ENCODE measurements around the gene GRAMD1B. TPM values are rescaled to one million over a fixed set of nuclear protein-coding genes. Genes with fewer than 3 reads are reported as not detected.

GRAMD1B gene
- total RNA-seq, 4 donors from 2014 or later = 2.2 to 4.0 (median 3.5) TPM

DNA sequence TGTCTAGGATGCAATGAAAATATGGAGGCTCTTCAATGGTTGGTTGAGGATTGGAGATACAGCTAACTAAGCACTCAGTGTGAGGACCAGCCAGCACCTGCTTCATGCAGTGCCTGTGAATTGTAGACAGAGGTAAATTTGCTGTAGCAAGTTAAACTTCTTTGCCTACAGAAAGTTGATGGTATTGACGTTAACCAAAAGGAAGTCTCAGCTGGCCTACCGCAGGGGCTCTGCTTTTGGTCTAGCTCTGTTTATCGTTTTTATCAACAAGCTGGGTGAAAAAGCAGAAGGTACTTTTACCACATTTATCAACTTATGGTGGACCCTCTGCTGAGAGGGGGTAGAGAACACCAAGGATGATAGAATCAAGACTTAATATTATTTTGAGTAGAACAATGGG lies 51.6 kb downstream of the GRAMD1B start:
- no peaks in the 10 kb centered on the region for H3K27me3 ChIP-seq
- H3K27ac ChIP-seq (replicated peaks in 1 of 4) = no peak overlapping the region
- 65% methylated on average over 3 of the region's 3 CpGs for WGBS
- H3K4me3 ChIP-seq = no peak overlapping the region
- H3K9me3 ChIP-seq = no peaks in the 10 kb centered on the region
- TF ChIP-seq POLR2AphosphoS5 (IDR thresholded peaks at IDR 0.05) (no peak), EP300 (IDR thresholded peaks at IDR 0.05) (no peak), POLR2A (IDR thresholded peaks at IDR 0.05; ENCODE audit: low read depth) (no peak)
- TF ChIP-seq, protein P1, sequence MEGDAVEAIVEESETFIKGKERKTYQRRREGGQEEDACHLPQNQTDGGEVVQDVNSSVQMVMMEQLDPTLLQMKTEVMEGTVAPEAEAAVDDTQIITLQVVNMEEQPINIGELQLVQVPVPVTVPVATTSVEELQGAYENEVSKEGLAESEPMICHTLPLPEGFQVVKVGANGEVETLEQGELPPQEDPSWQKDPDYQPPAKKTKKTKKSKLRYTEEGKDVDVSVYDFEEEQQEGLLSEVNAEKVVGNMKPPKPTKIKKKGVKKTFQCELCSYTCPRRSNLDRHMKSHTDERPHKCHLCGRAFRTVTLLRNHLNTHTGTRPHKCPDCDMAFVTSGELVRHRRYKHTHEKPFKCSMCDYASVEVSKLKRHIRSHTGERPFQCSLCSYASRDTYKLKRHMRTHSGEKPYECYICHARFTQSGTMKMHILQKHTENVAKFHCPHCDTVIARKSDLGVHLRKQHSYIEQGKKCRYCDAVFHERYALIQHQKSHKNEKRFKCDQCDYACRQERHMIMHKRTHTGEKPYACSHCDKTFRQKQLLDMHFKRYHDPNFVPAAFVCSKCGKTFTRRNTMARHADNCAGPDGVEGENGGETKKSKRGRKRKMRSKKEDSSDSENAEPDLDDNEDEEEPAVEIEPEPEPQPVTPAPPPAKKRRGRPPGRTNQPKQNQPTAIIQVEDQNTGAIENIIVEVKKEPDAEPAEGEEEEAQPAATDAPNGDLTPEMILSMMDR (IDR thresholded peaks at IDR 0.05) = no peak
- no peak for DNase-seq (ENCODE audit: extremely low spot score)
- intact Hi-C loops (cut with DNase I) = no loop called here
- peaks cover 0 to 9% (median 0%) of the 10 kb centered on the region in 4 donors for H3K36me3 ChIP-seq
- peaks cover 0 to 6% (median 4%) of the 10 kb centered on the region in 4 donors for H3K4me1 ChIP-seq

DNA sequence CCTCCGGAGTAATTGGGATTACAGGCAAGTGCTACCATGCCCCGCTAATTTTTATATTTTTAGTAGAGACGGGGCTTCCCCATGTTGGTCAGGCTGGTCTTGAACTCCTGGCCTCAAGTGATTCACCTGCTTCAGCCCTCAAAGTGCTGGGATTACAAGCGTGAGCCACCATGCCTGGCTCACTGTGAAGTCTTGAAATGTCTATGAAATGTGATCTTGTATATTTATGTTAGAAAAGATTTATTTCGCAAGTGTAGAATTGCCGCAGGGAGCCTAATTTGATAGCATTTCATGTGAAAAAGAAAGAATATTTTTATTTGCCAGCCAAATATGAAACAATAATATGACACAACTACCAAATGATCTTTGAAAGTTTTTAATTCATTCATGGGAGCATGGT lies 52.1 kb downstream of the GRAMD1B start:
- no peak overlapping the region for H3K4me3 ChIP-seq
- H3K27me3 ChIP-seq = no peaks in the 10 kb centered on the region
- TF ChIP-seq EP300 (IDR thresholded peaks at IDR 0.05) (no peak), POLR2AphosphoS5 (IDR thresholded peaks at IDR 0.05) (no peak), POLR2A (IDR thresholded peaks at IDR 0.05; ENCODE audit: low read depth) (no peak)
- TF ChIP-seq, protein P1 (IDR thresholded peaks at IDR 0.05) = no peak
- peaks cover 0 to 9% (median 0%) of the 10 kb centered on the region in 4 donors for H3K36me3 ChIP-seq
- 94% methylated on average over 6 of the region's 6 CpGs for whole genome bisulfite sequencing
- intact Hi-C loops (cut with DNase I) = no loop called here
- no peaks in the 10 kb centered on the region for H3K9me3 ChIP-seq
- DNase-seq (ENCODE audit: extremely low spot score) = no peak
- H3K4me1 ChIP-seq = peaks cover 0 to 6% (median 4%) of the 10 kb centered on the region in 4 donors
- H3K27ac ChIP-seq (replicated peaks in 1 of 4) = no peak overlapping the region

DNA sequence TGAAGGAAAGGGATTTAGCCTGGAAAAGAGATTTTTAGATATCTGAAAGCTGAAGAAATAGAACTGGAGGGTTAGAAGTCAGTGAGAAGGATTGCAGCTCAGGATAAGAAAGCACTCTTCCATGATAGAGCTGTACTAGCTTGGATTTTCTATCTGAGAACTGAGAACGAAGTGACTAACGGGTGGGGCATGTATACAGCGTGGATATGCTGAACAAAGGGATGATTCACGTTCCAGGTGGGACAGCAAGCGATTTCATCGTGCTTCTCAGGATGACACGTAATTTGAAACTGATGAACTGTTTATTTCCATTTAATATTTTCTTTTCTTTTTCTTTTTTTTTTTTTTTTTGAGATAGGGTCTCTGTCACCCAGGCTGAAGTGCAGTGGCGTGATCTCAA lies 53.0 kb downstream of the GRAMD1B start:
- TF ChIP-seq POLR2A (IDR thresholded peaks at IDR 0.05; ENCODE audit: low read depth) = no peak
- TF ChIP-seq, protein P1 (IDR thresholded peaks at IDR 0.05) = no peak
- no peak for TF ChIP-seq EP300 (IDR thresholded peaks at IDR 0.05)
- TF ChIP-seq POLR2AphosphoS5 (IDR thresholded peaks at IDR 0.05) = no peak
- Histone ChIP-seq H3K27me3 (no peaks in the 10 kb centered on the region), H3K4me3 (no peak overlapping the region), H3K4me1 (peaks cover 0 to 5% (median 3%) of the 10 kb centered on the region in 4 donors), H3K36me3 (peaks cover 0 to 9% (median 0%) of the 10 kb centered on the region in 4 donors), H3K27ac (replicated peaks in 1 of 4) (no peak overlapping the region), H3K9me3 (no peaks in the 10 kb centered on the region)
- intact Hi-C loops (cut with DNase I) = no loop called here
- WGBS = 86% methylated on average over 8 of the region's 8 CpGs
- DNase-seq (ENCODE audit: extremely low spot score) = no peak

DNA sequence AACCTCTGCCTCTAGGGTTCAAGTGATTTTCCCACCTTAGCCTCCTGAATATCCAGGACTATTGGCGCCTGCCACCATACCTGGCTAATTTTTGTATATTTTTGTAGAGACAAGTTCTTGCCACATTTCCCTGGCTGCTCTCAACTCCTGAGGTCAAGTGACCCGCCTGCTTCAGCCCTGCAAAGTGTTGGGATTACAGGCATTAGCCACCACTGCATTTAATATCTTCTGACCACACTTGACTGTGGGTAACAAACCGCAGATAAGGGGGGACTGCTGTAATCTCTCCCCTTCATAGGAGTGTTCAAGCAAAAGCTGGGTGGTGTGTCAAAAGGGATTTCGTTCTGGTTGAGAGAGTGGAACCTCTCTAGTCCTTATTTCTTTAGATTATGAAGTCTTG lies 53.4 kb downstream of the GRAMD1B start:
- H3K27ac ChIP-seq (replicated peaks in 1 of 4) = no peak overlapping the region
- DNase-seq (ENCODE audit: extremely low spot score) = no peak
- peaks cover 0 to 1% (median 0%) of the 10 kb centered on the region in 4 donors for H3K4me1 ChIP-seq
- 77% methylated on average over 4 of the region's 4 CpGs for WGBS
- H3K27me3 ChIP-seq = no peaks in the 10 kb centered on the region
- intact Hi-C loops (cut with DNase I) = no loop called here
- TF ChIP-seq POLR2A (IDR thresholded peaks at IDR 0.05; ENCODE audit: low read depth) = no peak
- TF ChIP-seq, protein P1 (IDR thresholded peaks at IDR 0.05) = no peak
- no peak for TF ChIP-seq EP300 (IDR thresholded peaks at IDR 0.05)
- no peak for TF ChIP-seq POLR2AphosphoS5 (IDR thresholded peaks at IDR 0.05)
- no peaks in the 10 kb centered on the region for H3K9me3 ChIP-seq
- H3K36me3 ChIP-seq = peaks cover 0 to 9% (median 0%) of the 10 kb centered on the region in 4 donors
- H3K4me3 ChIP-seq = no peak overlapping the region

DNA sequence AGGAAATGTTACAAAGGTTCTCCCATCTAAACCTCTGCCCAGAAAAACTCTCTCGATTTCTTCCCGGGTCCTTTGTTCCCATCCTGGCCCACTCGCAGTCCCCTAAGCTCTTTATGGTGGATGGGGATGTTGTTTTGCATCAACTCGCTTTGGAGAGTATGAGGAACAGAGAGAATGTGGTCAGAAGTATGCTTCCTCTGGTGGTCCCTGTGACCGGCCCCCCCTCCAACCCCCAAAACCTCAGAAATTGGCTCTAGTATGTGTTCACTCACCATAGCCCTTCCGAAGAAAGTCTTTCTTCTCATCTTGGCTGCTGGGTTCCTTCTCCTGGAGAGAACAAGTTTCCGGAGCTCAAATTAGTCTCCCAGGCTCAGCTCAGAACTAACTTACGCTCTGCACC lies 54.4 kb downstream of the GRAMD1B start:
- Histone ChIP-seq H3K4me1 (no peaks in the 10 kb centered on the region), H3K27ac (replicated peaks in 1 of 4) (no peak overlapping the region), H3K36me3 (peaks cover 0 to 9% (median 0%) of the 10 kb centered on the region in 4 donors), H3K9me3 (no peaks in the 10 kb centered on the region), H3K27me3 (no peaks in the 10 kb centered on the region), H3K4me3 (no peak overlapping the region)
- WGBS = 78% methylated on average over 8 of the region's 8 CpGs
- no peak for DNase-seq (ENCODE audit: extremely low spot score)
- TF ChIP-seq, protein P1 (IDR thresholded peaks at IDR 0.05) = no peak
- TF ChIP-seq POLR2AphosphoS5 (IDR thresholded peaks at IDR 0.05) (no peak), EP300 (IDR thresholded peaks at IDR 0.05) (no peak), POLR2A (IDR thresholded peaks at IDR 0.05; ENCODE audit: low read depth) (no peak)
- intact Hi-C loops (cut with DNase I) = no loop called here
